ENCODE measurements around the gene DHX40.
"Not testable (repeated sequence)": the region's sequence is repeated elsewhere in the genome, so short reads cannot be mapped to it uniquely, and the experiment has no call there.

Gene DHX40

GRCh38 chr17:59565171-59565958 lies at the start of gene DHX40:
Gene DHX40 (plus strand): TSS chr17:59565610. CDS start chr17:59565672, 62 bp downstream.
- peak; percentile 98 for DNase-seq

GRCh38 chr17:59516451-59516850 lies 49.0 kb upstream of the DHX40 start:
- DNase-seq: no peak

- no peak for DNase-seq
Measured at GRCh38 chr17:59519132-59519531, 46.3 kb upstream of the DHX40 start.

GRCh38 chr17:59520251-59520650 lies 45.2 kb upstream of the DHX40 start:
- DNase-seq: no peak

- peak; percentile 71 for DNase-seq
Measured at GRCh38 chr17:59521465-59522126, 43.8 kb upstream of the DHX40 start.

- DNase-seq: not testable (repeated sequence)
Measured at GRCh38 chr17:59524930-59525329, 40.5 kb upstream of the DHX40 start.

- no peak for DNase-seq
Measured at GRCh38 chr17:59525668-59526067, 39.7 kb upstream of the DHX40 start.

GRCh38 chr17:59526451-59526850 lies 39.0 kb upstream of the DHX40 start:
- no peak for DNase-seq

GRCh38 chr17:59527325-59527917 lies 38.0 kb upstream of the DHX40 start:
- no peak for DNase-seq

- DNase-seq: no peak
Measured at GRCh38 chr17:59527931-59528330, 37.5 kb upstream of the DHX40 start.

- DNase-seq: no peak
Measured at GRCh38 chr17:59530531-59530930, 34.9 kb upstream of the DHX40 start.

GRCh38 chr17:59533694-59534093 lies 31.7 kb upstream of the DHX40 start:
- peak; percentile 66 for DNase-seq

- peak; percentile 71 for DNase-seq
Measured at GRCh38 chr17:59534583-59534982, 30.8 kb upstream of the DHX40 start.

- DNase-seq: no peak
Measured at GRCh38 chr17:59538195-59538909, 27.1 kb upstream of the DHX40 start.

GRCh38 chr17:59542960-59543635 lies 22.3 kb upstream of the DHX40 start:
- no peak for DNase-seq

GRCh38 chr17:59545942-59546341 lies 19.5 kb upstream of the DHX40 start:
- no peak for DNase-seq

- no peak for DNase-seq
Measured at GRCh38 chr17:59547131-59547915, 18.1 kb upstream of the DHX40 start.

GRCh38 chr17:59548985-59549384 lies 16.4 kb upstream of the DHX40 start:
- DNase-seq: peak; percentile 29

- no peak for DNase-seq
Measured at GRCh38 chr17:59550703-59551102, 14.7 kb upstream of the DHX40 start.

GRCh38 chr17:59558039-59558438 lies 7.4 kb upstream of the DHX40 start:
- peak; percentile 12 for DNase-seq

GRCh38 chr17:59558953-59559352 lies 6.5 kb upstream of the DHX40 start:
- DNase-seq: peak; percentile 54

GRCh38 chr17:59561042-59561441 lies 4.4 kb upstream of the DHX40 start:
- peak; percentile 86 for DNase-seq
